ENCODE measurements around the gene LIPH. TPM values are rescaled to one million over a fixed set of nuclear protein-coding genes. Genes with fewer than 3 reads are reported as not detected.
A peak's percentile ranks its signal among the peaks of the same experiment; 100 is the strongest.

LIPH gene
- total RNA-seq (2014; rRNA removed; shearing (Covaris generic)), result not detected in 2 replicates
- polyA plus RNA-seq (2016; fragmentation: Nextera tagmentation; extraction: Ambion mirVana), result 0.34 TPM in 2 replicates

- Histone ChIP-seq H4K20me1 (ENCODE audit: insufficient read depth) (no peaks in the 10 kb centered on the region), H3K4me1 (ENCODE audit: insufficient read depth) (peaks cover 22% of the 10 kb centered on the region), H3K9me3 (ENCODE audit: low read depth) (no peaks in the 10 kb centered on the region), H2AFZ (peak within 1 kb of the TSS; percentile 24; the same call in 1 of the 2 replicates), H3K9me2 (ENCODE audit: insufficient read depth) (no peaks in the 10 kb centered on the region; the same call in 1 of the 2 replicates), H3K27me3 (replicated peaks; ENCODE audit: insufficient read depth) (no peaks in the 10 kb centered on the region), H3K79me2 (ENCODE audit: insufficient read depth) (no peaks in the 10 kb centered on the region), H3K4me3 (peak within 1 kb of the TSS; percentile 22), H3K36me3 (ENCODE audit: low read depth) (no peaks in the 10 kb centered on the region), H3K4me2 (ENCODE audit: unreplicated experiment) (peak within 1 kb of the TSS; percentile 40), H3F3A (ENCODE audit: insufficient read depth) (peaks cover 22% of the 10 kb centered on the region), H3K9ac (no peak within 1 kb of the TSS; the same call in 1 of the 2 replicates), H3K27ac (peak within 1 kb of the TSS; percentile 6; the same call in 1 of the 2 replicates)
- TF ChIP-seq EZH2phosphoT487 (IDR thresholded peaks at IDR 0.05; ENCODE audit: insufficient read depth, low read depth), result no peak
- no peak for TF ChIP-seq EZH2 (IDR thresholded peaks at IDR 0.05; ENCODE audit: insufficient read depth, poor library complexity, severe bottlenecking)
- DNase-seq, result peak; percentile 76
- in situ Hi-C loops (cut with MboI), result no loop called here
- 16 to 22% methylated on average over 6 of the region's 6 CpGs for WGBS, 2 experiments (ENCODE audit: low coverage in 1 of 2, low lambda C conversion rate in 2 of 2, missing lambda C conversion rate in 2 of 2)
Measured at GRCh38 chr3:185552358-185552877, at the start of gene LIPH. LIPH (minus strand) TSS chr3:185552588; CDS start chr3:185552471, 117 bp downstream.

- in situ Hi-C loops (cut with MboI), result no loop called here
- no peak for DNase-seq
- Histone ChIP-seq H3K4me2 (ENCODE audit: unreplicated experiment) (no peak overlapping the region), H3K4me1 (ENCODE audit: insufficient read depth) (no peaks in the 10 kb centered on the region), H2AFZ (no peak overlapping the region), H3K27me3 (replicated peaks; ENCODE audit: insufficient read depth) (no peaks in the 10 kb centered on the region), H3K27ac (no peak overlapping the region), H3K36me3 (ENCODE audit: low read depth) (peaks cover 17% of the 10 kb centered on the region), H3K9ac (no peak overlapping the region), H3K4me3 (no peak overlapping the region), H3F3A (ENCODE audit: insufficient read depth) (no peaks in the 10 kb centered on the region), H3K9me2 (ENCODE audit: insufficient read depth) (no peaks in the 10 kb centered on the region), H4K20me1 (ENCODE audit: insufficient read depth) (no peaks in the 10 kb centered on the region), H3K79me2 (ENCODE audit: insufficient read depth) (peaks cover 32% of the 10 kb centered on the region), H3K9me3 (ENCODE audit: low read depth) (no peaks in the 10 kb centered on the region)
- no peak for TF ChIP-seq EZH2 (IDR thresholded peaks at IDR 0.05; ENCODE audit: insufficient read depth, poor library complexity, severe bottlenecking)
- no peak for TF ChIP-seq EZH2phosphoT487 (IDR thresholded peaks at IDR 0.05; ENCODE audit: insufficient read depth, low read depth)
- WGBS, 2 experiments (ENCODE audit: low coverage in 1 of 2, low lambda C conversion rate in 2 of 2, missing lambda C conversion rate in 2 of 2), result 67 to 76% methylated on average over 4 of the region's 4 CpGs
Measured at GRCh38 chr3:185595526-185595925, 43.1 kb upstream of the LIPH start.

- WGBS, 2 experiments (ENCODE audit: low coverage in 1 of 2, low lambda C conversion rate in 2 of 2, missing lambda C conversion rate in 2 of 2), result 65 to 83% methylated on average over 3 of the region's 3 CpGs
- in situ Hi-C loops (cut with MboI), result no loop called here
- H3K36me3 ChIP-seq (ENCODE audit: low read depth), result peaks cover 15% of the 10 kb centered on the region
Measured at GRCh38 chr3:185594073-185594472, 41.7 kb upstream of the LIPH start.

GRCh38 chr3:185586686-185587039 lies 34.3 kb upstream of the LIPH start:
- no peak for DNase-seq
- 0 to 2% methylated on average over 7 of the region's 7 CpGs for WGBS, 2 experiments (ENCODE audit: low coverage in 1 of 2, low lambda C conversion rate in 2 of 2, missing lambda C conversion rate in 2 of 2)
- peaks cover 16% of the 10 kb centered on the region for H3K4me1 ChIP-seq (ENCODE audit: insufficient read depth)
- TF ChIP-seq EZH2phosphoT487 (IDR thresholded peaks at IDR 0.05; ENCODE audit: insufficient read depth, low read depth) (no peak), EZH2 (IDR thresholded peaks at IDR 0.05; ENCODE audit: insufficient read depth, poor library complexity, severe bottlenecking) (no peak)
- in situ Hi-C loops (cut with MboI), result no loop called here
- H3K36me3 ChIP-seq (ENCODE audit: low read depth), result no peaks in the 10 kb centered on the region
- H3K27me3 ChIP-seq (replicated peaks; ENCODE audit: insufficient read depth), result no peaks in the 10 kb centered on the region
- peak overlapping the region; percentile 93 for H3K4me2 ChIP-seq (ENCODE audit: unreplicated experiment)
- no peaks in the 10 kb centered on the region for H4K20me1 ChIP-seq (ENCODE audit: insufficient read depth)
- H3K9ac ChIP-seq, result peak overlapping the region; percentile 98
- peak overlapping the region; percentile 95 for H3K4me3 ChIP-seq
- H3K9me3 ChIP-seq (ENCODE audit: low read depth), result no peaks in the 10 kb centered on the region
- H2AFZ ChIP-seq, result peak overlapping the region; percentile 94
- peak overlapping the region; percentile 91 for H3K27ac ChIP-seq
- no peaks in the 10 kb centered on the region for H3K9me2 ChIP-seq (ENCODE audit: insufficient read depth)
- H3F3A ChIP-seq (ENCODE audit: insufficient read depth), result no peaks in the 10 kb centered on the region
- H3K79me2 ChIP-seq (ENCODE audit: insufficient read depth), result peaks cover 45% of the 10 kb centered on the region

More at GRCh38 chr3:185594073-185594472, 41.7 kb upstream of the LIPH start:
- Histone ChIP-seq H3F3A (ENCODE audit: insufficient read depth) (no peaks in the 10 kb centered on the region), H3K9ac (no peak overlapping the region), H3K9me3 (ENCODE audit: low read depth) (no peaks in the 10 kb centered on the region), H3K4me2 (ENCODE audit: unreplicated experiment) (no peak overlapping the region), H3K27ac (no peak overlapping the region), H4K20me1 (ENCODE audit: insufficient read depth) (no peaks in the 10 kb centered on the region), H3K79me2 (ENCODE audit: insufficient read depth) (peaks cover 46% of the 10 kb centered on the region), H3K9me2 (ENCODE audit: insufficient read depth) (no peaks in the 10 kb centered on the region), H2AFZ (no peak overlapping the region), H3K4me1 (ENCODE audit: insufficient read depth) (no peaks in the 10 kb centered on the region), H3K4me3 (no peak overlapping the region), H3K27me3 (replicated peaks; ENCODE audit: insufficient read depth) (no peaks in the 10 kb centered on the region)
- DNase-seq, result no peak
- TF ChIP-seq EZH2 (IDR thresholded peaks at IDR 0.05; ENCODE audit: insufficient read depth, poor library complexity, severe bottlenecking) (no peak), EZH2phosphoT487 (IDR thresholded peaks at IDR 0.05; ENCODE audit: insufficient read depth, low read depth) (no peak)

All from GM23248 (cell line).